ENCODE measurements around the gene PER3. TPM values are rescaled to one million over a fixed set of nuclear protein-coding genes. Genes with fewer than 3 reads are reported as not detected.

The PER3 gene
- total RNA-seq, 4 donors from 2014 or later, result 6.7 to 21.0 (median 8.9) TPM

DNA sequence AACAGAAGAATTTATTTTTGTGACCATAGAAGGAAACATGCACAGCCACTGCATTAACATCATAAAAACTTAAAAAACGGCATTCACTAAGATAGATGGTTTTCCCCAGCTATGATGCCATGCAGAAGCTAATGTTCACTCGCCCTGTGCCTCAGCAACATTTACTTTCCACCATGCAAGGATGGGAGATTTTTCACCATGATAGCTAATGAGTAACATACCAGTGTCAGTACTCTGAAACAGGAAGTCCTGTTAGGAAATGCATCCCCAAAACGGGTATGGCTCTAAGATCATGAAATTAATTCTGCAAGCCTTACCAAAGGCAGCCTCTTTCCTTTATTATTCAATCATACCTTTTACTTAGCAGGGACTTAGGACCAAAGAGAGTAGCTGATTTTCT lies 30.4 kb upstream of the PER3 start:
- intact Hi-C loops (cut with DNase I), result loop anchor here (2.0 kb wide), 1 partner anchor 87 kb away; no protein-coding TSS in a partner anchor
- Histone ChIP-seq H3K4me3 (no peak overlapping the region), H3K4me1 (peaks cover 0 to 14% (median 3%) of the 10 kb centered on the region in 3 donors), H3K36me3 (no peaks in the 10 kb centered on the region), H3K27ac (no peak overlapping the region), H3K27me3 (no peaks in the 10 kb centered on the region), H3K9me3 (no peaks in the 10 kb centered on the region)
- 58 to 73% methylated on average over 3 of the region's 3 CpGs for WGBS, 2 donors
- no peak for TF ChIP-seq POLR2A (IDR thresholded peaks at IDR 0.05)
- TF ChIP-seq, protein P1, sequence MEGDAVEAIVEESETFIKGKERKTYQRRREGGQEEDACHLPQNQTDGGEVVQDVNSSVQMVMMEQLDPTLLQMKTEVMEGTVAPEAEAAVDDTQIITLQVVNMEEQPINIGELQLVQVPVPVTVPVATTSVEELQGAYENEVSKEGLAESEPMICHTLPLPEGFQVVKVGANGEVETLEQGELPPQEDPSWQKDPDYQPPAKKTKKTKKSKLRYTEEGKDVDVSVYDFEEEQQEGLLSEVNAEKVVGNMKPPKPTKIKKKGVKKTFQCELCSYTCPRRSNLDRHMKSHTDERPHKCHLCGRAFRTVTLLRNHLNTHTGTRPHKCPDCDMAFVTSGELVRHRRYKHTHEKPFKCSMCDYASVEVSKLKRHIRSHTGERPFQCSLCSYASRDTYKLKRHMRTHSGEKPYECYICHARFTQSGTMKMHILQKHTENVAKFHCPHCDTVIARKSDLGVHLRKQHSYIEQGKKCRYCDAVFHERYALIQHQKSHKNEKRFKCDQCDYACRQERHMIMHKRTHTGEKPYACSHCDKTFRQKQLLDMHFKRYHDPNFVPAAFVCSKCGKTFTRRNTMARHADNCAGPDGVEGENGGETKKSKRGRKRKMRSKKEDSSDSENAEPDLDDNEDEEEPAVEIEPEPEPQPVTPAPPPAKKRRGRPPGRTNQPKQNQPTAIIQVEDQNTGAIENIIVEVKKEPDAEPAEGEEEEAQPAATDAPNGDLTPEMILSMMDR (IDR thresholded peaks at IDR 0.05), result no peak
- DNase-seq, result no peak

DNA sequence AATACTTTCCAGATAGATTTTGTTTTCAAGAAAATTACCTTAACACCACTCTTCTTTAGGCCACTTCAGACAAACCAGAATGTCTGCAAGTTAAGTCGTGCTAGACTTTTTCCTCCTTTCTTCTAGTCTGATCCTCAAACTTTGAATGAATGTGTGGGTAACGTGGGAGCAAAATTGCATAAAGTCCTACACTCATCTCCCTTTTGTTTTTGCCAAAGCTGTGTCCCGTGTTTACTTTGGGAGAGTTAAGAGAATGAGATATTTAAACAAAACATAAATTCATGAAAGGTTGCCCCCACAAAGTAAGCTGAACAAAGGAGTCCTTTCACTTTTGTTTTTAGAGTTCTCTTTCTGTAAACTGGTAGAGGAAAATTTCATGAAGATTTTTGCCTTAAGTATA lies 29.9 kb upstream of the PER3 start:
- no peak overlapping the region for H3K27ac ChIP-seq
- TF ChIP-seq, protein P1 (IDR thresholded peaks at IDR 0.05), result no peak
- no peak for TF ChIP-seq POLR2A (IDR thresholded peaks at IDR 0.05)
- no peak overlapping the region for H3K4me3 ChIP-seq
- intact Hi-C loops (cut with DNase I), result no loop called here
- H3K9me3 ChIP-seq, result no peaks in the 10 kb centered on the region
- WGBS, 2 donors, result 66 to 72% methylated on average over 3 of the region's 3 CpGs
- no peak for DNase-seq
- H3K4me1 ChIP-seq, result peaks cover 0 to 14% (median 3%) of the 10 kb centered on the region in 3 donors
- no peaks in the 10 kb centered on the region for H3K36me3 ChIP-seq
- H3K27me3 ChIP-seq, result no peaks in the 10 kb centered on the region

DNA sequence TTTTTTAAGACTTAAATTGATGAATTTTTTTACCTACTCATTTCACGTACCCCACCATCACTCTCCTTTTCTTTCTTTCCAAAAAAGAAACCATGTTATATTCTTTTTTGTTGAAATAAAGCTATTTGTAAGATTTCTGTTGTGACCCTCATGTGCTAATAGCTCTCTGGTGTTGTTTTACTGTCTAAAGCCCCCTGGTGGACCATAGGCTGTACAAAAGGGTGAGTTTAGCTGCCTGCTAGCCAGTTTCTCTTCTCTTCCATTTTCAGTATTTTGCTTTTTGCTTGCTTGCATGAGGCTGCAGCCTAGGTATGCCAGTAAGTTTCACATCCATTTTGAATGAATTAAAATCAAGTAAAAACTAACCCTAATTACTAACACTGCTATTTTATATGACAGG lies 28.6 kb upstream of the PER3 start:
- WGBS, 2 donors, result 86 to 96% methylated on average over 1 of the region's 1 CpG
- Histone ChIP-seq H3K36me3 (no peaks in the 10 kb centered on the region), H3K27me3 (no peaks in the 10 kb centered on the region), H3K4me1 (peaks cover 0 to 14% (median 3%) of the 10 kb centered on the region in 3 donors), H3K4me3 (no peak overlapping the region), H3K27ac (no peak overlapping the region), H3K9me3 (no peaks in the 10 kb centered on the region)
- TF ChIP-seq, protein P1 (IDR thresholded peaks at IDR 0.05), result no peak
- no peak for TF ChIP-seq POLR2A (IDR thresholded peaks at IDR 0.05)
- DNase-seq, result no peak
- intact Hi-C loops (cut with DNase I), result no loop called here

DNA sequence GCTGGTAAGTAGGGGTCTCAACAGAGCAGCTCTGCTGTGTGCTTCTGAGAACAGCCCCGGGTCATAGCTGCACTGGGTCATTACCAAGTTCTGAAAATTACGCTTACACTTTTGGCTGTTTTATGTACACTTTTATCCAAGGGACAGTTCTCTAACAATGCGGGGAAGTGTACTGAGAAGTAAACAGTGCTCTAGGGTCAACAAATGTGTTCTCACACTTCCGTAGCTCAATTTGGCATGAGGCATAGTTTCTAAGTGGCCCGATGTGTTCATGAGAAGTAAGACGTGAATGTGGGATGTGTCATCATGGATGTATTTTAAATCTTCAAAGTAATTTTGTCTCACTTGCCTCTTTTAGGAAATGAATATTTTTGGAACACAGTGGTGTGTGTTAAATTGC lies 23.8 kb upstream of the PER3 start:
- Histone ChIP-seq H3K4me3 (no peak overlapping the region), H3K27ac (peak overlapping the region in 1 of 4 donors; percentile 37), H3K4me1 (no peaks in the 10 kb centered on the region), H3K27me3 (no peaks in the 10 kb centered on the region), H3K9me3 (no peaks in the 10 kb centered on the region), H3K36me3 (no peaks in the 10 kb centered on the region)
- 61 to 69% methylated on average over 6 of the region's 6 CpGs for WGBS, 2 donors
- TF ChIP-seq, protein P1 (IDR thresholded peaks at IDR 0.05), result no peak
- TF ChIP-seq POLR2A (IDR thresholded peaks at IDR 0.05), result no peak
- intact Hi-C loops (cut with DNase I), result no loop called here
- no peak for DNase-seq

DNA sequence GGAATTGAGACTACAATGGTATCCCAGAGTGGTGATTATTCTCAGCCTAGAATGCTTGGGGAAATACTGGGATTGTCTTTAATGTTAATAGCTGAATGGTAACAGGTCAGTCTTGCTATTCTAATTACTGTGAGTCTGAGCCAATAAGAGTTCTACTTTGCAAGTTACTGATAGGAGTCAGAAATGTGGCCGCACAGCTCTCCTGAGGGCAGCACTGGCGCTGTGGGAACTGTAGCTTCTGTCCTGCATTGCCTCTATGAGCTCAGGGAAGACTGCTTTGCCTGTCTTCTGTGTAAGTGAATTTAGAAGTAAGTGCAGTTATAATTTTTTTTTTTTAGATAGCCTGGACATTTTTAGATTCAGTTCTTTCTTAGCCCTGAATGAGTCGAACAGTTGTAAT lies 23.0 kb upstream of the PER3 start:
- WGBS, 2 donors, result 89 to 91% methylated on average over 3 of the region's 3 CpGs
- H3K36me3 ChIP-seq, result no peaks in the 10 kb centered on the region
- intact Hi-C loops (cut with DNase I), result no loop called here
- no peaks in the 10 kb centered on the region for H3K4me1 ChIP-seq
- H3K4me3 ChIP-seq, result no peak overlapping the region
- H3K27me3 ChIP-seq, result no peaks in the 10 kb centered on the region
- H3K27ac ChIP-seq, result peak overlapping the region in 1 of 4 donors; percentile 37
- no peak for TF ChIP-seq POLR2A (IDR thresholded peaks at IDR 0.05)
- TF ChIP-seq, protein P1 (IDR thresholded peaks at IDR 0.05), result no peak
- H3K9me3 ChIP-seq, result no peaks in the 10 kb centered on the region
- DNase-seq, result no peak

All from esophagus squamous epithelium (tissue), 5 donors.